Activated CD8-positive, alpha-beta memory T cell treated with anti-CD3 and anti-CD28 coated beads, Interleukin-2, amount 50 U/mL, for 1 hour (primary cell): ENCODE data around the gene RAB5IF.
"Not testable (repeated sequence)": the region's sequence is repeated elsewhere in the genome, so short reads cannot be mapped to it uniquely, and the experiment has no call there.

Source experiments
- DNase-seq: peaks from one replicate; pipeline ENCODE4 v3.0.0-alpha.2; 2020; ENCODE audit errors: extremely low read depth

RAB5IF gene

GRCh38 chr20:36585410-36586125 is 20.0 kb upstream of the RAB5IF start:
- no peak for DNase-seq

GRCh38 chr20:36587388-36588070 is 18.1 kb upstream of the RAB5IF start:
- no peak for DNase-seq

- no peak for DNase-seq
Observed at GRCh38 chr20:36591281-36591680, 14.3 kb upstream of the RAB5IF start.

GRCh38 chr20:36591854-36592641 is 13.5 kb upstream of the RAB5IF start:
- no peak for DNase-seq

GRCh38 chr20:36593347-36593929 is 12.1 kb upstream of the RAB5IF start:
- no peak for DNase-seq

- DNase-seq, result no peak
Observed at GRCh38 chr20:36599912-36600345, 5.7 kb upstream of the RAB5IF start.

DNA sequence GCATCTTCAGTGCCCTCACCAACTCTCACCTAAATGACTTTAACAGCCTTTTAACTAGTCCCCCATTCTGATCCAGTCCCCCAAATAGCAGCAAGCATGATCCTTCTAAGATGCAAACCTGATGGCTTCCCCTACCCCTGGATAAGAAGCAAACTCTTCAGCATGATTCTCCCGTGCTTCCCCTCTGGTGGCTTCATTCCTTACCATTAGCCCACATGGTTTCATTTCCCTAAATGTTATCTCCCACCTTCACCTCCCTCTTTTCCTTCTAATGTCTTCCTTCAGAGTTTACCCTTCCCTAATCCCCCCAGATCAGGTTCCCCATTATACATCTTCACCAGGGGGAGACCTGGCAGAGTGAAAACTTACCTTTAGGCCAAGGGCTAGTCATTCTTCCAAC is 4.0 kb upstream of the RAB5IF start:
- DNase-seq, result no peak

- DNase-seq, result no peak
Observed at GRCh38 chr20:36604952-36605398, 604 bp upstream of the RAB5IF start.

DNA sequence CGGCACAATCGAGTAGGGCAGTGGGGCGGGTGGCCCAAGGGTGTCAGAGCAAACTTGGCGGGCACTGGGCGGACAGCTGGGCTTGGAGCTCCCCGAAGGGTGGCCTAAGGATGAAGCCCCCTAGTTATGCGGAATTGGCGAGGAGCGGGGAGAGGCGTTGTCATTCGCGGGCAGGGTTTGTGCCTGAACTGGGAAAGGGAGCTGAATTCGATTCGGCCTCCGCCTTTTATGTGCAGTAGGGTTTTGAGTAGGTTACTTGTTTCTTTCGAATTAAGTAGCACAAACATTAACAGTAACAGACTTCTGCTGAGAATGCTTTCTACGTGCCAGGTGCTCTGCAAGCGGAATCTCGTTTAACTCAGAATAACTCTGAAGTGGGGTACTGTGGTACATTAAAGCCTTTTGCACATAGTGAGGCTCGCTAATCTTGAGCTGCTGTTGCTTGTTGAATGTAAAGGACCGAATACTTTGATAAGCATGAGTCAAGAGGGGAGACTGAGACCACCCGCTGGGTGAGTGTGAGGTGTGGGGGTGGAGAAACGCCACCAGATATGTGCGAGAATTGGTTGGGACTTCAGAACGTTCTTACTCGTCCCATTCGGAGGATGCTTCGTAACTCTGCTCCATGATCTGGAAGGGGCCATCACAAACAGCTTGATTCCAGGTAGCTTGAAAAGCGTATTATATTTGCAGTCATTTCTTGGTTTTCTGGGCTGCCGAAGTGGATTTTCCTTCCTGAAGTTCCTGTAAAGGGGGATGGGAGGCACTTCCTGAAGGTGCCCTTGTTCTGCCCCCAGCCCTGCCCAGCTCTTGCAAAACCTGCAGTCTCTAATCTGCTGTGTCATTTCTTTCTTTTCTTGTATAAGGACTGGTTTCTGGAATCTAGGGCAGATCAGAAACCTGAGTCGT is 833 bp downstream of the RAB5IF start:
- no peak for DNase-seq

DNA sequence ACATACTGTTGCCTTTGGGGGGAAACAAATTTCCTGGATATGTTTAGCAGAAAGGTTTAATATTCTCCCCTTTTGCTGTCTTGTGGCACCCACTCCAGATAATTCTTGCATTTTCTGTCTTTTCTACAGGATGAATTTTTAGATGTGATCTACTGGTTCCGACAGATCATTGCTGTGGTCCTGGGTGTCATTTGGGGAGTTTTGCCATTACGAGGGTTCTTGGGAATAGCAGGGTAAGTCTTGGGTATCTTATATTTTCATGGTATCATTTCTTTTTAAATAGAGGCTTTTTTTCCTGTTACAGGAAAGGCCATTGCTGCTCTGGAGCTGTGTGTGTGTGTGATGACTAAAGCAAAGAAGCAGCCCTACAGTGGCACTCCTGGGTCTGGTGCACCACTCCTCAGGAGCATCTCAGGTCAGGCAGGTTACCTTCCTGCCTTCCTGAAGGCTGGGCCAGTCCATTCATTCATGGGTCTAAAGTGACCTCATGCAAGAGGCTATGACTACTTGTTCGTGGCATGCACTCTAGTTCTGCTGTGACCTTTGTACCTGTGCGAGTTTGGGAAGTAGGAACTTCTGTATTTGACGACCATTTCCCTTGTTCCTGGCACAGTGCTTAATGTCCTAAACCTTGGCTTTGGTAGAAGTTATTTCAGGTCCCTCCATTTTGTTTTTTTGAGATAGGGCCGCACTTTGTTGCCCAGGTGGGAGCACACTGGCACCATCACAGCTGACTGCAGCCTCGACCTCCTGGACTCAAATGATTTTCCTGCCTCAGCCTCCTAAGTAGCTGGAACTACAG is 2.2 kb downstream of the RAB5IF start:
- DNase-seq, result no peak

DNA sequence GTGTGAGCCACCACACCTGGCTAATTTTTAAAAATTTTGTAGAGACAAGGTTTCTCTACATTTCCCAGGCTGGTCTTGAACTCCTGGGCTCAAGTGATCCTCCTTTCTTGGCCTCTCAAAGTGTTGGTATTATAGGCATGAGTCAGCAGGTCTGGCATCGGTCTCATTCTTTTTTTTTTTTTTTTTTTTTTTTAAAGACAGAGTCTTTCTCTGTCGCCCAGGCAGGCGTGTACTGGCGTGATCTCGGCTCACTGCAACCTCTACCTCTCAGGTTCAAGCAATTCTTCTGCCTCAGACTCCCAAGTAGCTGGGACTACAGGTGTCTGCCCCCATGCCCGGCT is 2.8 kb downstream of the RAB5IF start:
- not testable (repeated sequence) for DNase-seq

DNA sequence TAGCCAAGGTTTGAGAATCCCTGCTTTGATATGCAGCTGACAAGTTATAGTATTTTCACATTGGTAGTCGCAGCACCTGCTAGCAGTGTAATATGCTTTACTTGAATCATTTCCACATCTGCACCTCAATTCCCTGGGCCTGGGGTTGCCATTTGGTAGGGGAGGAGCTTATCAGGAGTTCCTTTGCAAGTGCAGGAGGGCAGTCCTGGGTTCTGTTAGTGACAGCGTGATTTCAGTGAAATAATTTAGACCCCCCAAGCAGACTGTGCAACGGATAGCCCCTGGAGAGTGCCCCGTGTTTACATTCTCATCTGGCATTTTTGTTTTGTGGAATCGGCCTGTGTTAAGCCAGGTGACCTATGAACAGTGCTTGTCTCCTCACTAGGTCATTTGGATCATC is 6.0 kb downstream of the RAB5IF start:
- DNase-seq, result no peak

- no peak for DNase-seq
Observed at GRCh38 chr20:36613974-36614373, 8.4 kb downstream of the RAB5IF start.

- DNase-seq, result no peak
Observed at GRCh38 chr20:36614781-36615557, 9.4 kb downstream of the RAB5IF start.

DNA sequence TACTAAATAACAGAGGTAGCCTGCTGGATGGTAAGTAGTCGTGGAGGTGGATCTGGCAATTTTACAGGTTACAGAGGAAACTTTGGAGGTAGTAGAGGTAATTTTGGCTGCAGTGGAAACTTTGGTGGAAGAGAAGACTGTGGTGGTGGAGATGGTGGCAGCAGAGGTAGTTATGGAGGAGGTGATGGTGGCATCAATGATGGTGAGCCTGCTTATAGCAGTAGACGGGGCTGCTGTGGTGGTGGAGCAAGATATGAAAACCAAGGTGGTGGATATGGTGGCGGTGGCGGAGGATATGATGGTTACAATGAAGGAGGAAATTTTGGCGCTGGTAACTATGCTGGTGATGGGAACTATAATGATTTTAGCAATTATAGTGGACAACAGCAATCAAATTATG is 15.3 kb downstream of the RAB5IF start:
- no peak for DNase-seq

DNA sequence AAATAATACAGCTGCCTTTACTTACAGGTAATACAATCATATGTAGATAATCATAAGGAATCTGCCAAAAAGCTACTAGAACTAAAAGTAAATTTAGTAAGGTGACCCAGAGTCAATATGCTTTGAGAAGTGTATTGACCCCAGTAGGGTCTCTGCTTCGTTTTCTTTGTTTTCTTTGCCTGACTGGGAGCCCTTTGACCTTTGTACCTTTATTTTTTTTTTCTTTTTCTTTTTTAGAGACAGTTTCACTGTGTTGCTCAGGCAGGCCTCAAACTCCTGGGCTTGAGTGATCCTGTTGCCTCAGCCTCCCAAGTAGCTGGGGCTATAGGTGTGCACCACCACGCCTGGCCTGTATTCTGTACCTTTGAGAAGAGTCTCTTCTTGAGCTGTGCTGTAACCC is 17.9 kb downstream of the RAB5IF start:
- no peak for DNase-seq

GRCh38 chr20:36624068-36624943 is 18.7 kb downstream of the RAB5IF start:
- no peak for DNase-seq

GRCh38 chr20:36624944-36625324 is 19.4 kb downstream of the RAB5IF start:
- no peak for DNase-seq

DNA sequence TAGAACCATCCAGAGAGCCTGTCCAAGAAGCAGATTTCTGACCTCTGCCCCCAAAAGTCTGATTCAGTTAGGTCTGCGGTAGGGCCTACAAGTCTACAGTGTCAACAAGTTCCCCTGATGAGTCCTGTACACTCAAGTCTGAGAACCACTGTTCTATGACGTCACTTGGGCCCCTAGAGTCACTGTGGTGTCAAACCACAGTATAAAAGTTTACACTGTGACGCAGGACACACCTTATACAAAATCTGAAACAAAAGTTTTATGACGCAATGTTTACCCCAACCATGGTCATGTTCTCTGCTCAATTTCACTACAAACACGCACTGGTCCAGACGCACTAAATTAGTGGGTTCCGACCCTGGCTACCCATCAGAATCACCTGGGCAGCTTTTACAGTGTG is 22.5 kb downstream of the RAB5IF start:
- peak; percentile 43 for DNase-seq
